Measurements from ENCODE around the gene TSPAN14. TPM values are rescaled to one million over a fixed set of nuclear protein-coding genes. Genes with fewer than 3 reads are reported as not detected.

The TSPAN14 gene
- total and polyA plus RNA-seq, 2 of the 13 experiments (the other 11 are each of a cell fraction or from before 2014, with no cell fraction given), result 24.1 to 80.6 TPM

DNA sequence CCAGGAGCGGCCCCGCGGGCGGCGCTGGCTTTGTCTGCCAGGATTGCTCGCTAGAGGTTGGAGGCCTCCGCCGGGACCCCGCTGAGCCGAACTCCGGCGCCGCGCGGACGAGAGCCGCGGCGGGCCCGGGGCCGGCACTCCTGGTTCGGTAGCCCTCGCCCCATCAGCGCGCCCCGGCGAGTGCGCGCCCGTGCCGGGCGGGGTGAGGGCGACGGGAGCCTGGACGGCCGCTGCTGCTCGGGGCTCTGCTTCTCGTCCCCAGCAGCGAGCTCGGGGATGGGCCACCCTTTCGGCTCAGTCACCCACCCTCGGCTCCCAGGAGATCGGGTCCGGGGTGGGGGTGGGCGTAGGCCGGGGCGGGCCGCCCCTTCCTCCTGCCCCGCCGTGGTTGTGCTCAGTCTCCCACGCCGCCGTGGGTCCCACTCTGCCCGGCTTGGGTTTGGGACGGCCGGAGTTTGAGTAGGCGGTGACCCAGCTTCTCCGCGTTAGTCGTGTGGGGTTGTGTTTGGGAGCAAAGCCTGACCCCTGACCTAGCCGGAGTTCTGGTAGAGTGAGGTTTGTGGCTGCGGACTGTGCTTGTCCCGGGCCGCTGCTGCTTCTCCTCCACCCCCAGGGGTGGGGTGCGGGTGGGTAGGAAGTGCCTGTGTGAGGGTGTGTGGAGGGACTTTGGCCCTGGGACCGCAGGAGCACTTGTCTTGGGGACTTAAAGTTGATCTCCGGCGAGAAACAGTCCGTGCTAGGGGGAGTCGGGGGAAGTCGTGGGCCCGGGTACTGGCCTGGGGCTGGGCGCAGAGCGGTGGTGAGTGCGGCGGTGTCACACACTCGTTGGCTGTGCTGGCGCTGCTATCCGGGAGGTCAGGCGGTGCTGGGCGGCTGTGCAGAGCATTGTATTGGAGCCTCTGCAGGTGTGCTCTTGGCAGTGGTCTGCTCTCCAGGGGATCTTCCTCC lies 677 bp downstream of the TSPAN14 start (continued):
- TF ChIP-seq, protein P1, sequence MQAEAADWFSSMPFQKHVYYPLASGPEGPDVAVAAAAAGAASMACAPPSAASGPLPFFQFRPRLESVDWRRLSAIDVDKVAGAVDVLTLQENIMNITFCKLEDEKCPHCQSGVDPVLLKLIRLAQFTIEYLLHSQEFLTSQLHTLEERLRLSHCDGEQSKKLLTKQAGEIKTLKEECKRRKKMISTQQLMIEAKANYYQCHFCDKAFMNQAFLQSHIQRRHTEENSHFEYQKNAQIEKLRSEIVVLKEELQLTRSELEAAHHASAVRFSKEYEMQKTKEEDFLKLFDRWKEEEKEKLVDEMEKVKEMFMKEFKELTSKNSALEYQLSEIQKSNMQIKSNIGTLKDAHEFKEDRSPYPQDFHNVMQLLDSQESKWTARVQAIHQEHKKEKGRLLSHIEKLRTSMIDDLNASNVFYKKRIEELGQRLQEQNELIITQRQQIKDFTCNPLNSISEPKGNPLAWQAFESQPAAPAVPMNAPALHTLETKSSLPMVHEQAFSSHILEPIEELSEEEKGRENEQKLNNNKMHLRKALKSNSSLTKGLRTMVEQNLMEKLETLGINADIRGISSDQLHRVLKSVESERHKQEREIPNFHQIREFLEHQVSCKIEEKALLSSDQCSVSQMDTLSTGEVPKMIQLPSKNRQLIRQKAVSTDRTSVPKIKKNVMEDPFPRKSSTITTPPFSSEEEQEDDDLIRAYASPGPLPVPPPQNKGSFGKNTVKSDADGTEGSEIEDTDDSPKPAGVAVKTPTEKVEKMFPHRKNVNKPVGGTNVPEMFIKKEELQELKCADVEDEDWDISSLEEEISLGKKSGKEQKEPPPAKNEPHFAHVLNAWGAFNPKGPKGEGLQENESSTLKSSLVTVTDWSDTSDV (CRISPR knock-in tag; IDR thresholded peaks at IDR 0.05), result 0 out of 2 replicates have a peak, but pooled peaks have one; percentile 29
- TF ChIP-seq ZNF724P (CRISPR knock-in tag; IDR thresholded peaks at IDR 0.05; ENCODE audit: borderline replicate concordance), result no peak
- TF ChIP-seq, protein P2, sequence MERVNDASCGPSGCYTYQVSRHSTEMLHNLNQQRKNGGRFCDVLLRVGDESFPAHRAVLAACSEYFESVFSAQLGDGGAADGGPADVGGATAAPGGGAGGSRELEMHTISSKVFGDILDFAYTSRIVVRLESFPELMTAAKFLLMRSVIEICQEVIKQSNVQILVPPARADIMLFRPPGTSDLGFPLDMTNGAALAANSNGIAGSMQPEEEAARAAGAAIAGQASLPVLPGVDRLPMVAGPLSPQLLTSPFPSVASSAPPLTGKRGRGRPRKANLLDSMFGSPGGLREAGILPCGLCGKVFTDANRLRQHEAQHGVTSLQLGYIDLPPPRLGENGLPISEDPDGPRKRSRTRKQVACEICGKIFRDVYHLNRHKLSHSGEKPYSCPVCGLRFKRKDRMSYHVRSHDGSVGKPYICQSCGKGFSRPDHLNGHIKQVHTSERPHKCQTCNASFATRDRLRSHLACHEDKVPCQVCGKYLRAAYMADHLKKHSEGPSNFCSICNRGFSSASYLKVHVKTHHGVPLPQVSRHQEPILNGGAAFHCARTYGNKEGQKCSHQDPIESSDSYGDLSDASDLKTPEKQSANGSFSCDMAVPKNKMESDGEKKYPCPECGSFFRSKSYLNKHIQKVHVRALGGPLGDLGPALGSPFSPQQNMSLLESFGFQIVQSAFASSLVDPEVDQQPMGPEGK (CRISPR knock-in tag; IDR thresholded peaks at IDR 0.05), result no peak; the same call in 1 of the 2 replicates
- TF ChIP-seq HNF4G (IDR thresholded peaks at IDR 0.05; ENCODE audit: borderline replicate concordance, low read depth, low read length), result peak; percentile 21; the same call in 1 of the 2 replicates
- no peak for TF ChIP-seq HNF4G (CRISPR knock-in tag; IDR thresholded peaks at IDR 0.05; ENCODE audit: borderline replicate concordance, low read depth)
- 0 out of 2 replicates have a peak, but pooled peaks have one; percentile 11 for TF ChIP-seq MED1 (CRISPR knock-in tag; IDR thresholded peaks at IDR 0.05)
- TF ChIP-seq, protein P3, sequence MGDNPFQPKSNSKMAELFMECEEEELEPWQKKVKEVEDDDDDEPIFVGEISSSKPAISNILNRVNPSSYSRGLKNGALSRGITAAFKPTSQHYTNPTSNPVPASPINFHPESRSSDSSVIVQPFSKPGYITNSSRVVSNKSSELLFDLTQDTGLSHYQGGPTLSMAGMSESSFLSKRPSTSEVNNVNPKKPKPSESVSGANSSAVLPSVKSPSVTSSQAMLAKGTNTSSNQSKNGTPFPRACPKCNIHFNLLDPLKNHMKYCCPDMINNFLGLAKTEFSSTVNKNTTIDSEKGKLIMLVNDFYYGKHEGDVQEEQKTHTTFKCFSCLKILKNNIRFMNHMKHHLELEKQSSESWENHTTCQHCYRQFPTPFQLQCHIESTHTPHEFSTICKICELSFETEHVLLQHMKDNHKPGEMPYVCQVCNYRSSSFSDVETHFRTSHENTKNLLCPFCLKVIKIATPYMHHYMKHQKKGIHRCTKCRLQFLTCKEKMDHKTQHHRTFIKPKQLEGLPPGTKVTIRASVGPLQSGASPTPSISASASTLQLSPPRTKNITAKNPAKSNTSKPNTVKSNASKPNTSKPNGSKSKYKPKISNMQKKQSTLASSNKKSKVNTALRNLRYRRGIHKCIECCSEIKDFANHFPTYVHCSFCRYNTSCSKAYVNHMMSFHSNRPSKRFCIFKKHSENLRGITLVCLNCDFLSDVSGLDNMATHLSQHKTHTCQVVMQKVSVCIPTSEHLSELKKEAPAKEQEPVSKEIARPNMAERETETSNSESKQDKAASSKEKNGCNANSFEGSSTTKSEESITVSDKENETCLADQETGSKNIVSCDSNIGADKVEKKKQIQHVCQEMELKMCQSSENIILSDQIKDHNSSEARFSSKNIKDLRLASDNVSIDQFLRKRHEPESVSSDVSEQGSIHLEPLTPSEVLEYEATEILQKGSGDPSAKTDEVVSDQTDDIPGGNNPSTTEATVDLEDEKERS (CRISPR knock-in tag; IDR thresholded peaks at IDR 0.05), result no peak
- no peak for TF ChIP-seq MXD4 (CRISPR knock-in tag; IDR thresholded peaks at IDR 0.05)
- no peak for TF ChIP-seq PRPF4 (IDR thresholded peaks at IDR 0.05; ENCODE audit: low read depth, low read length, poor library complexity, severe bottlenecking)
- TF ChIP-seq, protein P4, sequence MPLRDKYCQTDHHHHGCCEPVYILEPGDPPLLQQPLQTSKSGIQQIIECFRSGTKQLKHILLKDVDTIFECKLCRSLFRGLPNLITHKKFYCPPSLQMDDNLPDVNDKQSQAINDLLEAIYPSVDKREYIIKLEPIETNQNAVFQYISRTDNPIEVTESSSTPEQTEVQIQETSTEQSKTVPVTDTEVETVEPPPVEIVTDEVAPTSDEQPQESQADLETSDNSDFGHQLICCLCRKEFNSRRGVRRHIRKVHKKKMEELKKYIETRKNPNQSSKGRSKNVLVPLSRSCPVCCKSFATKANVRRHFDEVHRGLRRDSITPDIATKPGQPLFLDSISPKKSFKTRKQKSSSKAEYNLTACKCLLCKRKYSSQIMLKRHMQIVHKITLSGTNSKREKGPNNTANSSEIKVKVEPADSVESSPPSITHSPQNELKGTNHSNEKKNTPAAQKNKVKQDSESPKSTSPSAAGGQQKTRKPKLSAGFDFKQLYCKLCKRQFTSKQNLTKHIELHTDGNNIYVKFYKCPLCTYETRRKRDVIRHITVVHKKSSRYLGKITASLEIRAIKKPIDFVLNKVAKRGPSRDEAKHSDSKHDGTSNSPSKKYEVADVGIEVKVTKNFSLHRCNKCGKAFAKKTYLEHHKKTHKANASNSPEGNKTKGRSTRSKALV (CRISPR knock-in tag; IDR thresholded peaks at IDR 0.05), result no peak
- no peak for TF ChIP-seq RXRA (CRISPR knock-in tag; IDR thresholded peaks at IDR 0.05)
- TF ChIP-seq, protein P5, sequence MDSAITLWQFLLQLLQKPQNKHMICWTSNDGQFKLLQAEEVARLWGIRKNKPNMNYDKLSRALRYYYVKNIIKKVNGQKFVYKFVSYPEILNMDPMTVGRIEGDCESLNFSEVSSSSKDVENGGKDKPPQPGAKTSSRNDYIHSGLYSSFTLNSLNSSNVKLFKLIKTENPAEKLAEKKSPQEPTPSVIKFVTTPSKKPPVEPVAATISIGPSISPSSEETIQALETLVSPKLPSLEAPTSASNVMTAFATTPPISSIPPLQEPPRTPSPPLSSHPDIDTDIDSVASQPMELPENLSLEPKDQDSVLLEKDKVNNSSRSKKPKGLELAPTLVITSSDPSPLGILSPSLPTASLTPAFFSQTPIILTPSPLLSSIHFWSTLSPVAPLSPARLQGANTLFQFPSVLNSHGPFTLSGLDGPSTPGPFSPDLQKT (CRISPR knock-in tag; IDR thresholded peaks at IDR 0.05; ENCODE audit: borderline replicate concordance), result no peak
- TF ChIP-seq SMAD3 (CRISPR knock-in tag; IDR thresholded peaks at IDR 0.05), result no peak
- TF ChIP-seq FOXJ3 (CRISPR knock-in tag; IDR thresholded peaks at IDR 0.05; ENCODE audit: borderline replicate concordance), result no peak
- TF ChIP-seq KLF15 (CRISPR knock-in tag; IDR thresholded peaks at IDR 0.05; ENCODE audit: borderline replicate concordance), result no peak
- no peak for TF ChIP-seq ZNF44 (CRISPR knock-in tag; IDR thresholded peaks at IDR 0.05)
- no peak for TF ChIP-seq ZNF205 (CRISPR knock-in tag; IDR thresholded peaks at IDR 0.05)
